ENCODE results near the gene RBM22.

- TF ChIP-seq POLR2AphosphoS5 (IDR thresholded peaks at IDR 0.05; ENCODE audit: low read depth, low read length) (no peak), REST (IDR thresholded peaks at IDR 0.05; ENCODE audit: insufficient read depth in 1 of 2, low read depth in 2 of 2, low read length in 2 of 2) (no peak), TAF1 (IDR thresholded peaks at IDR 0.05; ENCODE audit: borderline replicate concordance, insufficient read depth, low read length) (no peak)
These were observed 57.7 kb downstream of the RBM22 start for GRCh38 chr5:150642991-150643710.

All from PFSK-1 (cell line).